ENCODE measurements around the gene PCMT1.

DNA sequence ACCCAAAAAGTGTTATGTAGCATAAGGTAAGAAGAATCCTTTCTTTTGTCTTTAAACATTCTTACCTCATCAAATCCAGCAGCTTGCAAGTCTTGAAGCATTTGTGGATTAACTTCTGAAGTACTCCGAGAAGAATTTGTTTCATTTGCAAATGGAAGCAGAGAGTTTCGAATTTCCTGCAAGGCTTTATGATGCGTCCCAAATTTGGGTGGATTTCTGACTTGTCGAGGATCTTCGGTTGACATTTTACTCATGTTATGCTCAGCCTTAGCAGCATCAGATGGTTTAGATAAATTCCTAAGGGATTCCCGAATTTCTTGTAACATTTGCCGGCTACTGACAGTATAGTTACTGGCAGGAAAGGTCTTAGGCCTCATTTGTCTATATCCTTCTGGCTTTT is 47.8 kb upstream of the PCMT1 start:
- TF ChIP-seq, protein P1, sequence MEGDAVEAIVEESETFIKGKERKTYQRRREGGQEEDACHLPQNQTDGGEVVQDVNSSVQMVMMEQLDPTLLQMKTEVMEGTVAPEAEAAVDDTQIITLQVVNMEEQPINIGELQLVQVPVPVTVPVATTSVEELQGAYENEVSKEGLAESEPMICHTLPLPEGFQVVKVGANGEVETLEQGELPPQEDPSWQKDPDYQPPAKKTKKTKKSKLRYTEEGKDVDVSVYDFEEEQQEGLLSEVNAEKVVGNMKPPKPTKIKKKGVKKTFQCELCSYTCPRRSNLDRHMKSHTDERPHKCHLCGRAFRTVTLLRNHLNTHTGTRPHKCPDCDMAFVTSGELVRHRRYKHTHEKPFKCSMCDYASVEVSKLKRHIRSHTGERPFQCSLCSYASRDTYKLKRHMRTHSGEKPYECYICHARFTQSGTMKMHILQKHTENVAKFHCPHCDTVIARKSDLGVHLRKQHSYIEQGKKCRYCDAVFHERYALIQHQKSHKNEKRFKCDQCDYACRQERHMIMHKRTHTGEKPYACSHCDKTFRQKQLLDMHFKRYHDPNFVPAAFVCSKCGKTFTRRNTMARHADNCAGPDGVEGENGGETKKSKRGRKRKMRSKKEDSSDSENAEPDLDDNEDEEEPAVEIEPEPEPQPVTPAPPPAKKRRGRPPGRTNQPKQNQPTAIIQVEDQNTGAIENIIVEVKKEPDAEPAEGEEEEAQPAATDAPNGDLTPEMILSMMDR (IDR thresholded peaks at IDR 0.05): no peak
- no peak for TF ChIP-seq POLR2A (IDR thresholded peaks at IDR 0.05)

Measured in right lobe of liver (tissue), 4 donors.